ENCODE data around the gene DDX59.

Gene DDX59

DNA sequence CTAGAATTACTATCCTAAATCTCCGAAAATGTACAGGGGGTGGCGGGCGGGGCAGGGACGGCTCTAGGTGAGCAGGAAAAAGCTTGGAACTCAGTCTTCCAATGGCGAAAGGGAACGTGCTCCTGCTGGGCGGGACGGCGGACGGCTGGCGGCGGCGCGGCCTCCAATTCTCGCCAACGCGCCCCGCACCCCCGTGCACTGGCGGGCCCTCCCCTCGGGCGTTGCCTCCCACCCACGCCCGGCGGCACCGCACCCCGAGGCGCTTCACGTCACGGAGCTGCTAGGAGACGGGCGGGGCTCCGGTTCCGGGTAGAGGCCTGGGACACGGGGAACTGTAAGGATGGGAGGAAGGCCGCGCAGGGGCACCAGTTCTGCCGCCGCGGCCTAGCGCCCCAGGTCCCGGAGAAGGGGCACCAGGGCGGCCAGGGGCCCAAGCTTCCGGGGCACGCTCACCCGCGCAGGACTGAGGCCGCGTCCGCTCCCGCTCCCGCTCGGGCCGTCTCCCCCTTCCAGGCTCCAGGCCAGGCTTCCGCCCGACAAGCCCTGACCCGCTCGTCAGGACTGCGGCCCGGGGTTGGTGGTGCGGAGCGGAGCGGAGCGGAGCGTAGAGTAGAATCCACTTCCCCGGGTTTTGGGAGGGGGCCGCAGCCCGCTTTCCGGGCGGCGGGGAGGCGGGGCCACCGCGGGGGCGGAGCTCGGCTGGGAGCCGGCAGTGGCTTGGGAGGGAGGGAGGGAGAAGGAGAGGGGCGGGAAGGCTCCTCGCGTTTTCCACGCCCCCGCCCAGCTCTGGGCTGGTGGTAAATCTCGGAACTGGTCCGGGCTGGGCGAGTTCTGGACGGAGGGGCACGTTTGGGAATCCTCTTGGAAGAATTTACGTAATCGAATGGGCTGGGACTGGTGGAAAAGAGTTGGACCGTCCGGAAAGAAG, at the start of gene DDX59 (continued):
- TF ChIP-seq ZNF140 (tag by site-specific recombination; IDR thresholded peaks at IDR 0.05) = peak; percentile 33; the same call in 1 of the 2 replicates
- peak; percentile 58; the same call in 1 of the 2 replicates for TF ChIP-seq ZNF580 (tag by site-specific recombination; IDR thresholded peaks at IDR 0.05)
- peak; percentile 98 for TF ChIP-seq ZBTB26 (tag by site-specific recombination; optimal IDR thresholded peaks at IDR 0.05)
- peak; percentile 86; the same call in 1 of the 2 replicates for TF ChIP-seq ZEB2 (tag by site-specific recombination; IDR thresholded peaks at IDR 0.05)
- no peak for TF ChIP-seq TRIM28 (IDR thresholded peaks at IDR 0.05; ENCODE audit: borderline replicate concordance, low read length)
- TF ChIP-seq, protein P1, sequence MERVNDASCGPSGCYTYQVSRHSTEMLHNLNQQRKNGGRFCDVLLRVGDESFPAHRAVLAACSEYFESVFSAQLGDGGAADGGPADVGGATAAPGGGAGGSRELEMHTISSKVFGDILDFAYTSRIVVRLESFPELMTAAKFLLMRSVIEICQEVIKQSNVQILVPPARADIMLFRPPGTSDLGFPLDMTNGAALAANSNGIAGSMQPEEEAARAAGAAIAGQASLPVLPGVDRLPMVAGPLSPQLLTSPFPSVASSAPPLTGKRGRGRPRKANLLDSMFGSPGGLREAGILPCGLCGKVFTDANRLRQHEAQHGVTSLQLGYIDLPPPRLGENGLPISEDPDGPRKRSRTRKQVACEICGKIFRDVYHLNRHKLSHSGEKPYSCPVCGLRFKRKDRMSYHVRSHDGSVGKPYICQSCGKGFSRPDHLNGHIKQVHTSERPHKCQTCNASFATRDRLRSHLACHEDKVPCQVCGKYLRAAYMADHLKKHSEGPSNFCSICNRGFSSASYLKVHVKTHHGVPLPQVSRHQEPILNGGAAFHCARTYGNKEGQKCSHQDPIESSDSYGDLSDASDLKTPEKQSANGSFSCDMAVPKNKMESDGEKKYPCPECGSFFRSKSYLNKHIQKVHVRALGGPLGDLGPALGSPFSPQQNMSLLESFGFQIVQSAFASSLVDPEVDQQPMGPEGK (tag by site-specific recombination; IDR thresholded peaks at IDR 0.05) = peak; percentile 97
- TF ChIP-seq ZNF501 (tag by site-specific recombination; IDR thresholded peaks at IDR 0.05) = peak; percentile 97
- no peak for TF ChIP-seq MYNN (tag by site-specific recombination; IDR thresholded peaks at IDR 0.05; ENCODE audit: borderline replicate concordance)
- peak; percentile 96 for TF ChIP-seq ZNF561 (tag by site-specific recombination; IDR thresholded peaks at IDR 0.05; ENCODE audit: borderline replicate concordance)
- TF ChIP-seq ZBTB49 (tag by site-specific recombination; IDR thresholded peaks at IDR 0.05; ENCODE audit: low read depth) = no peak
- no peak for TF ChIP-seq ZNF416 (tag by site-specific recombination; IDR thresholded peaks at IDR 0.05)
- peak; percentile 96 for TF ChIP-seq ZFP37 (tag by site-specific recombination; IDR thresholded peaks at IDR 0.05)
- TF ChIP-seq ZNF223 (tag by site-specific recombination; IDR thresholded peaks at IDR 0.05) = 0 out of 2 replicates have a peak, but pooled peaks have one; percentile 30
- TF ChIP-seq, protein P2, sequence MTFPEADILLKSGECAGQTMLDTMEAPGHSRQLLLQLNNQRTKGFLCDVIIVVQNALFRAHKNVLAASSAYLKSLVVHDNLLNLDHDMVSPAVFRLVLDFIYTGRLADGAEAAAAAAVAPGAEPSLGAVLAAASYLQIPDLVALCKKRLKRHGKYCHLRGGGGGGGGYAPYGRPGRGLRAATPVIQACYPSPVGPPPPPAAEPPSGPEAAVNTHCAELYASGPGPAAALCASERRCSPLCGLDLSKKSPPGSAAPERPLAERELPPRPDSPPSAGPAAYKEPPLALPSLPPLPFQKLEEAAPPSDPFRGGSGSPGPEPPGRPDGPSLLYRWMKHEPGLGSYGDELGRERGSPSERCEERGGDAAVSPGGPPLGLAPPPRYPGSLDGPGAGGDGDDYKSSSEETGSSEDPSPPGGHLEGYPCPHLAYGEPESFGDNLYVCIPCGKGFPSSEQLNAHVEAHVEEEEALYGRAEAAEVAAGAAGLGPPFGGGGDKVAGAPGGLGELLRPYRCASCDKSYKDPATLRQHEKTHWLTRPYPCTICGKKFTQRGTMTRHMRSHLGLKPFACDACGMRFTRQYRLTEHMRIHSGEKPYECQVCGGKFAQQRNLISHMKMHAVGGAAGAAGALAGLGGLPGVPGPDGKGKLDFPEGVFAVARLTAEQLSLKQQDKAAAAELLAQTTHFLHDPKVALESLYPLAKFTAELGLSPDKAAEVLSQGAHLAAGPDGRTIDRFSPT (tag by site-specific recombination; IDR thresholded peaks at IDR 0.05) = peak; percentile 97
- TF ChIP-seq, protein P3, sequence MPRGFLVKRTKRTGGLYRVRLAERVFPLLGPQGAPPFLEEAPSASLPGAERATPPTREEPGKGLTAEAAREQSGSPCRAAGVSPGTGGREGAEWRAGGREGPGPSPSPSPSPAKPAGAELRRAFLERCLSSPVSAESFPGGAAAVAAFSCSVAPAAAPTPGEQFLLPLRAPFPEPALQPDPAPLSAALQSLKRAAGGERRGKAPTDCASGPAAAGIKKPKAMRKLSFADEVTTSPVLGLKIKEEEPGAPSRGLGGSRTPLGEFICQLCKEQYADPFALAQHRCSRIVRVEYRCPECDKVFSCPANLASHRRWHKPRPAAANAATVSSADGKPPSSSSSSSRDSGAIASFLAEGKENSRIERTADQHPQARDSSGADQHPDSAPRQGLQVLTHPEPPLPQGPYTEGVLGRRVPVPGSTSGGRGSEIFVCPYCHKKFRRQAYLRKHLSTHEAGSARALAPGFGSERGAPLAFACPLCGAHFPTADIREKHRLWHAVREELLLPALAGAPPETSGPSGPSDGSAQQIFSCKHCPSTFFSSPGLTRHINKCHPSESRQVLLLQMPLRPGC (tag by site-specific recombination; IDR thresholded peaks at IDR 0.05) = peak; percentile 45; the same call in 1 of the 2 replicates
- peak; percentile 22; the same call in 1 of the 2 replicates for TF ChIP-seq ZNF146 (tag by site-specific recombination; IDR thresholded peaks at IDR 0.05)
- TF ChIP-seq, protein P4, sequence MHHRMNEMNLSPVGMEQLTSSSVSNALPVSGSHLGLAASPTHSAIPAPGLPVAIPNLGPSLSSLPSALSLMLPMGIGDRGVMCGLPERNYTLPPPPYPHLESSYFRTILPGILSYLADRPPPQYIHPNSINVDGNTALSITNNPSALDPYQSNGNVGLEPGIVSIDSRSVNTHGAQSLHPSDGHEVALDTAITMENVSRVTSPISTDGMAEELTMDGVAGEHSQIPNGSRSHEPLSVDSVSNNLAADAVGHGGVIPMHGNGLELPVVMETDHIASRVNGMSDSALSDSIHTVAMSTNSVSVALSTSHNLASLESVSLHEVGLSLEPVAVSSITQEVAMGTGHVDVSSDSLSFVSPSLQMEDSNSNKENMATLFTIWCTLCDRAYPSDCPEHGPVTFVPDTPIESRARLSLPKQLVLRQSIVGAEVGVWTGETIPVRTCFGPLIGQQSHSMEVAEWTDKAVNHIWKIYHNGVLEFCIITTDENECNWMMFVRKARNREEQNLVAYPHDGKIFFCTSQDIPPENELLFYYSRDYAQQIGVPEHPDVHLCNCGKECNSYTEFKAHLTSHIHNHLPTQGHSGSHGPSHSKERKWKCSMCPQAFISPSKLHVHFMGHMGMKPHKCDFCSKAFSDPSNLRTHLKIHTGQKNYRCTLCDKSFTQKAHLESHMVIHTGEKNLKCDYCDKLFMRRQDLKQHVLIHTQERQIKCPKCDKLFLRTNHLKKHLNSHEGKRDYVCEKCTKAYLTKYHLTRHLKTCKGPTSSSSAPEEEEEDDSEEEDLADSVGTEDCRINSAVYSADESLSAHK (tag by site-specific recombination; IDR thresholded peaks at IDR 0.05) = no peak
- TF ChIP-seq IKZF3 (tag by site-specific recombination; IDR thresholded peaks at IDR 0.05) = peak; percentile 96
- TF ChIP-seq ZNF18 (tag by site-specific recombination; IDR thresholded peaks at IDR 0.05) = peak; percentile 65; the same call in 1 of the 2 replicates
- TF ChIP-seq ZNF239 (tag by site-specific recombination; IDR thresholded peaks at IDR 0.05) = 0 out of 2 replicates have a peak, but pooled peaks have one; percentile 56
- TF ChIP-seq ZBTB17 (tag by site-specific recombination; IDR thresholded peaks at IDR 0.05) = peak; percentile 83
